Omental fat pad (tissue), 4 donors: Measurements from ENCODE around the gene ARHGDIA. TPM values are rescaled to one million over a fixed set of nuclear protein-coding genes. Genes with fewer than 3 reads are reported as not detected.
A peak's percentile ranks its signal among the peaks of the same experiment; 100 is the strongest.

Experiments
- ATAC-seq: fragments of 150-250 bp; one replicate; pipeline ENCODE4 v1.9.1; 2016; ENCODE audit warnings: mild to moderate bottlenecking, moderate library complexity; ENCODE audit not compliant: low FRiP score
- DNase-seq: peaks from one replicate; pipeline ENCODE4 v3.0.0-alpha.2; 2019; ENCODE audit warnings: low spot score
- CTCF ChIP-seq, 3 donors: fragments of 450-650 bp; IDR thresholded peaks; one replicate each; pipeline ENCODE4 v1.5.1; 2016 to 2017; ENCODE audit warnings: antibody characterized with exemption in 3 of 3, mild to moderate bottlenecking in 3 of 3, moderate library complexity in 2 of 3
- total RNA-seq, 4 donors: library from RNA; depleted of rRNA; stranded (reverse); fragments of >200 nt; gene quantifications; one replicate each; pipeline ENCODE4 v1.1.0, GENCODE V29; 2016

The ARHGDIA gene
- total RNA-seq, 4 donors from 2014 or later, result 125 to 250 (median 161) TPM

- ATAC-seq (no peak), DNase-seq (no peak)
- TF ChIP-seq CTCF (IDR thresholded peaks at IDR 0.05), result no peak
Observed at GRCh38 chr17:81866440-81867169, 4.5 kb downstream of the ARHGDIA start.

GRCh38 chr17:81865733-81866439 lies 5.3 kb downstream of the ARHGDIA start:
- ATAC-seq, result peak; percentile 26
- no peak for TF ChIP-seq CTCF (IDR thresholded peaks at IDR 0.05)
- DNase-seq, result no peak

- ATAC-seq, result no peak
Observed at GRCh38 chr17:81865358-81865732, 5.8 kb downstream of the ARHGDIA start.

GRCh38 chr17:81863833-81864768 lies 7.0 kb downstream of the ARHGDIA start:
- no peak for TF ChIP-seq CTCF (IDR thresholded peaks at IDR 0.05)
- no peak for ATAC-seq
- DNase-seq, result no peak

More at GRCh38 chr17:81865358-81865732, 5.8 kb downstream of the ARHGDIA start:
- TF ChIP-seq CTCF (IDR thresholded peaks at IDR 0.05), result no peak
- no peak for DNase-seq

- TF ChIP-seq CTCF (IDR thresholded peaks at IDR 0.05), result no peak
- ATAC-seq (no peak), DNase-seq (no peak)
Observed at GRCh38 chr17:81863123-81863675, 7.9 kb downstream of the ARHGDIA start.

GRCh38 chr17:81860756-81861568 lies 10.2 kb downstream of the ARHGDIA start:
- no peak for TF ChIP-seq CTCF (IDR thresholded peaks at IDR 0.05)
- DNase-seq (peak; percentile 98), ATAC-seq (peak; percentile 95)
